Osteoblast (primary cell): ENCODE results near the gene MEGF8. TPM values are rescaled to one million over a fixed set of nuclear protein-coding genes. Genes with fewer than 3 reads are reported as not detected.

Experiments used
- DNase-seq: peaks from one replicate; pipeline ENCODE4 v3.0.0; 2011; ENCODE audit warnings: low spot score, mixed read lengths; ENCODE audit not compliant: insufficient read length; ENCODE audit errors: missing footprints
- H2AFZ ChIP-seq: 2 replicates; pipeline ENCODE4 v1.6.0; 2011; ENCODE audit warnings: mild to moderate bottlenecking, low read length
- H3K27ac ChIP-seq: 2 replicates; pipeline ENCODE4 v1.5.1; 2011; ENCODE audit warnings: mild to moderate bottlenecking, low read depth, low read length, moderate library complexity
- H3K27me3 ChIP-seq: 2 replicates; pipeline ENCODE4 v1.6.0; 2012; ENCODE audit warnings: mild to moderate bottlenecking, control low read depth, inconsistent platforms, low read length, moderate library complexity; ENCODE audit not compliant: insufficient read depth
- H3K36me3 ChIP-seq: 2 replicates; pipeline ENCODE4 v1.5.1; 2011; ENCODE audit warnings: mild to moderate bottlenecking, low read length, control low read depth, moderate library complexity; ENCODE audit not compliant: insufficient read depth
- H3K4me1 ChIP-seq: 2 replicates; pipeline ENCODE4 v1.5.1; 2011; ENCODE audit warnings: mild to moderate bottlenecking, low read length, control low read depth, moderate library complexity; ENCODE audit not compliant: insufficient read depth
- H3K4me2 ChIP-seq: 2 replicates; pipeline ENCODE4 v1.6.0; 2011; ENCODE audit warnings: mild to moderate bottlenecking, low read length; ENCODE audit not compliant: insufficient read depth
- H3K4me3 ChIP-seq: fragments of 200-600 bp; sonication (generic); 3 replicates; pipeline ENCODE4 v1.5.1; 2012; ENCODE audit warnings: mild to moderate bottlenecking, low read length, inconsistent platforms; ENCODE audit not compliant: insufficient read depth
- H3K79me2 ChIP-seq: 2 replicates; pipeline ENCODE4 v1.6.0; 2012; ENCODE audit warnings: mild to moderate bottlenecking, low read length, control low read depth, inconsistent platforms; ENCODE audit not compliant: insufficient read depth
- H3K9me3 ChIP-seq: 2 replicates; pipeline ENCODE4 v1.5.1; 2011; ENCODE audit warnings: low read depth, low read length, control low read depth
- H4K20me1 ChIP-seq: 2 replicates; pipeline ENCODE4 v1.6.0; 2012; ENCODE audit warnings: mild to moderate bottlenecking, low read length, control low read depth; ENCODE audit not compliant: insufficient read depth
- total RNA-seq: library from RNA; depleted of rRNA; stranded (reverse); fragments of >200 nt; gene quantifications from 2 replicates; pipeline ENCODE4 v1.2.3, GENCODE V29; 2012
- TF ChIP-seq, protein P1 (sequence below): IDR thresholded peaks from 2 replicates; pipeline ENCODE4 v1.5.1; 2011; ENCODE audit warnings: mild to moderate bottlenecking, low read depth, low read length, moderate library complexity; ENCODE audit errors: extremely low read depth

The MEGF8 gene
- total RNA-seq, 1 donor = 30.0 TPM

DNA sequence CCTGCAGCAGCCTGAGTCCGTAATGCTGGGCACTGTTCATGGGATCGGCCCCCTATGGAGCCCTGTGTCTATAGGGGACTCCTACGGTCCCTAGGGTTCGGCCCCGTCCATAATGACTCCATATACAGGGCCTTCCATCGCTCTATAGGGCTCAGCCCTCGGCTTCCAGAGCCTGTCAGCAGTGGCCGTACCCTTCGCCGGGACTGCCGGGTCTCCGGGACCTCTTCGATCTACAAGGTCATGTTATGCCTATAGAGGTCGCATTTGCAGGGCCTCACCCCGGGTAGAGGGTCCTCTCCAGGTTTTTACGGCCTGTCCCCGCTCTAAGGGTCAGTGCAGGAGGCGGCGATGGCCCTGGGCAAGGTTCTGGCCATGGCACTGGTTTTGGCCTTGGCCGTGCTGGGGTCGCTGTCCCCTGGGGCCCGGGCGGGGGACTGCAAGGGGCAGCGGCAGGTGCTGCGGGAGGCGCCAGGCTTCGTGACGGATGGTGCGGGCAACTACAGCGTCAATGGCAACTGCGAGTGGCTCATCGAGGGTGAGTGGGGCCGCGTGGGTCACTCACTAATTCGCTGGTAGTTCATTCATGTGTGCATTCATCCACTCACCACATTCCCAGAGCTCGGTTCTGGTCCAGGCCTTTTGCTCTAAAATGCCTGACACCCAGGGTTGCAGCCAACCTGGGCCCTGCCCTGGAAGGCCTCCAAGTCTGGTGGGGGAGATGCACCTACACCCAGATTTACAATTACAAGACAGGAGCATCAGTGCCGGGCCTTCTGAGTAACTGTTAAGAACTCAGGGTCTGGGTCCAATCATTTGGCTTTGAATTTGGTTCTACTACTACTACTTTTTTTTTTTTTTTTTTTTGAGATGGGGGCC is 699 bp downstream of the MEGF8 start:
- Histone ChIP-seq H3K27me3 (peaks cover 33% of the 10 kb centered on the region), H3K79me2 (peaks cover 37% of the 10 kb centered on the region), H3K4me3 (peak overlapping the region; percentile 96), H3K4me1 (peaks cover 13% of the 10 kb centered on the region), H2AFZ (peak overlapping the region; percentile 93), H3K27ac (peak overlapping the region; percentile 72), H3K4me2 (peak overlapping the region; percentile 98), H4K20me1 (peaks cover 8% of the 10 kb centered on the region), H3K36me3 (no peaks in the 10 kb centered on the region), H3K9me3 (no peaks in the 10 kb centered on the region)
- TF ChIP-seq, protein P1, sequence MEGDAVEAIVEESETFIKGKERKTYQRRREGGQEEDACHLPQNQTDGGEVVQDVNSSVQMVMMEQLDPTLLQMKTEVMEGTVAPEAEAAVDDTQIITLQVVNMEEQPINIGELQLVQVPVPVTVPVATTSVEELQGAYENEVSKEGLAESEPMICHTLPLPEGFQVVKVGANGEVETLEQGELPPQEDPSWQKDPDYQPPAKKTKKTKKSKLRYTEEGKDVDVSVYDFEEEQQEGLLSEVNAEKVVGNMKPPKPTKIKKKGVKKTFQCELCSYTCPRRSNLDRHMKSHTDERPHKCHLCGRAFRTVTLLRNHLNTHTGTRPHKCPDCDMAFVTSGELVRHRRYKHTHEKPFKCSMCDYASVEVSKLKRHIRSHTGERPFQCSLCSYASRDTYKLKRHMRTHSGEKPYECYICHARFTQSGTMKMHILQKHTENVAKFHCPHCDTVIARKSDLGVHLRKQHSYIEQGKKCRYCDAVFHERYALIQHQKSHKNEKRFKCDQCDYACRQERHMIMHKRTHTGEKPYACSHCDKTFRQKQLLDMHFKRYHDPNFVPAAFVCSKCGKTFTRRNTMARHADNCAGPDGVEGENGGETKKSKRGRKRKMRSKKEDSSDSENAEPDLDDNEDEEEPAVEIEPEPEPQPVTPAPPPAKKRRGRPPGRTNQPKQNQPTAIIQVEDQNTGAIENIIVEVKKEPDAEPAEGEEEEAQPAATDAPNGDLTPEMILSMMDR = no peak
- peak; percentile 86 for DNase-seq

- H3K4me2 ChIP-seq = peak overlapping the region; percentile 98
- no peak overlapping the region for H2AFZ ChIP-seq
- H3K36me3 ChIP-seq = no peaks in the 10 kb centered on the region
- no peaks in the 10 kb centered on the region for H3K9me3 ChIP-seq
- H3K79me2 ChIP-seq = peaks cover 37% of the 10 kb centered on the region
- peaks cover 28% of the 10 kb centered on the region for H3K27me3 ChIP-seq
- peak; percentile 3 for DNase-seq
- H3K27ac ChIP-seq = no peak overlapping the region
- TF ChIP-seq, protein P1 = no peak
- H4K20me1 ChIP-seq = peaks cover 8% of the 10 kb centered on the region
- peaks cover 13% of the 10 kb centered on the region for H3K4me1 ChIP-seq
- no peak overlapping the region for H3K4me3 ChIP-seq
Measured at GRCh38 chr19:42326969-42327368, 1.5 kb downstream of the MEGF8 start.

GRCh38 chr19:42327381-42327780 is 1.9 kb downstream of the MEGF8 start:
- Histone ChIP-seq H3K9me3 (no peaks in the 10 kb centered on the region), H3K79me2 (peaks cover 37% of the 10 kb centered on the region), H4K20me1 (peaks cover 8% of the 10 kb centered on the region), H2AFZ (no peak overlapping the region), H3K27ac (no peak overlapping the region), H3K27me3 (peaks cover 24% of the 10 kb centered on the region), H3K36me3 (no peaks in the 10 kb centered on the region), H3K4me2 (no peak overlapping the region), H3K4me3 (no peak overlapping the region), H3K4me1 (peaks cover 13% of the 10 kb centered on the region)
- TF ChIP-seq, protein P1 = no peak
- DNase-seq = peak; percentile 26

GRCh38 chr19:42328106-42328505 is 2.7 kb downstream of the MEGF8 start:
- no peak overlapping the region for H3K27ac ChIP-seq
- H3K4me2 ChIP-seq = no peak overlapping the region
- no peak overlapping the region for H3K4me3 ChIP-seq
- H3K9me3 ChIP-seq = no peaks in the 10 kb centered on the region
- no peaks in the 10 kb centered on the region for H3K36me3 ChIP-seq
- H3K4me1 ChIP-seq = peaks cover 13% of the 10 kb centered on the region
- H4K20me1 ChIP-seq = peaks cover 12% of the 10 kb centered on the region
- peak; percentile 51 for DNase-seq
- no peak overlapping the region for H2AFZ ChIP-seq
- H3K27me3 ChIP-seq = peaks cover 19% of the 10 kb centered on the region
- TF ChIP-seq, protein P1 = no peak
- peaks cover 37% of the 10 kb centered on the region for H3K79me2 ChIP-seq
